AG09309 (cell line): Measurements from ENCODE around the gene CCNF.
"Not testable (repeated sequence)": the region's sequence is repeated elsewhere in the genome, so short reads cannot be mapped to it uniquely, and the experiment has no call there.

Experiments used
- DNase-seq: peaks from one replicate; pipeline ENCODE4 v3.0.0-alpha.2; 2010; ENCODE audit warnings: low read depth
- H3K4me3 ChIP-seq: 2 replicates; pipeline ENCODE4 v1.5.1; 2011; ENCODE audit warnings: mild to moderate bottlenecking, low read depth, low read length, moderate library complexity; ENCODE audit not compliant: control insufficient read depth
- TF ChIP-seq, protein P1 (sequence below): IDR thresholded peaks from 2 replicates; pipeline ENCODE4 v1.5.1; 2011; ENCODE audit warnings: mild to moderate bottlenecking, low read depth, low read length, inconsistent platforms; ENCODE audit not compliant: insufficient read depth, control insufficient read depth; ENCODE audit errors: missing control alignments

Gene CCNF

DNA sequence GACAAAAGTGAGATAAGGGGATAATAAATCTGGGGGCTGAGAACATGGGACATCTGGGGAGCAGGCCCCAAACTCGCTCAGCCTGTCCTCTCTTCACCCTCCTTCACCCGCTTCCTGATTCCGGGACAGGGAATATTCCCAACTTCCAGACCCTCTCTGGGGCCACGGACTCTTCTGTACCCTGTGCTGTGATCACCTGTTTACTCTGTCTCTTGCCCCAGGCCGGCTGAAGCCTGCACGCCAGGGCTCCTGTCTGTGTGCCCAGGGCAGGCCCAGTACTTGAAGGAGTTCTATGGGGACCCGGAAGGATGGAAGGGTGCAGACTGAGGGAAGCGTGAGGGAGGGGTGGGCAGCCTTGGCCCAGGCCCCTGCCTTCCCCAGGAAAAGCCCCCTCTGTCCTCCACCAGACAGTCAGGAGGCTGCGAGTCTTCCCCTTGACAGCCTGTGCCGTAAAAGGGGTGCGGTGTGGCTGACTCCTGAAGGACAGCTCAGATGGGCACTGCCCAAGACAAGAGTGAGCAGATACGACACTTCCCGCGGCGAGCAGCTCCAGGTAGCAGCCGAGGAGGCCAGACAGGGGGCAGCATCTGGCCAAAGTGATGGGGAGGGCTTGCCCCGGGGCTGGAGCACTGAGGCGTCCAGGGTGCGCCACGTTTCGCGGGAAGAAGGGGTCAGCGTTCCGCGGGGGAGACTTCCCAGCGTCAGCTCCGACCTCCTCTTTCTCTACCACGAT lies 1.0 kb upstream of the CCNF start:
- no peak for DNase-seq
- TF ChIP-seq, protein P1, sequence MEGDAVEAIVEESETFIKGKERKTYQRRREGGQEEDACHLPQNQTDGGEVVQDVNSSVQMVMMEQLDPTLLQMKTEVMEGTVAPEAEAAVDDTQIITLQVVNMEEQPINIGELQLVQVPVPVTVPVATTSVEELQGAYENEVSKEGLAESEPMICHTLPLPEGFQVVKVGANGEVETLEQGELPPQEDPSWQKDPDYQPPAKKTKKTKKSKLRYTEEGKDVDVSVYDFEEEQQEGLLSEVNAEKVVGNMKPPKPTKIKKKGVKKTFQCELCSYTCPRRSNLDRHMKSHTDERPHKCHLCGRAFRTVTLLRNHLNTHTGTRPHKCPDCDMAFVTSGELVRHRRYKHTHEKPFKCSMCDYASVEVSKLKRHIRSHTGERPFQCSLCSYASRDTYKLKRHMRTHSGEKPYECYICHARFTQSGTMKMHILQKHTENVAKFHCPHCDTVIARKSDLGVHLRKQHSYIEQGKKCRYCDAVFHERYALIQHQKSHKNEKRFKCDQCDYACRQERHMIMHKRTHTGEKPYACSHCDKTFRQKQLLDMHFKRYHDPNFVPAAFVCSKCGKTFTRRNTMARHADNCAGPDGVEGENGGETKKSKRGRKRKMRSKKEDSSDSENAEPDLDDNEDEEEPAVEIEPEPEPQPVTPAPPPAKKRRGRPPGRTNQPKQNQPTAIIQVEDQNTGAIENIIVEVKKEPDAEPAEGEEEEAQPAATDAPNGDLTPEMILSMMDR: peak; percentile 42
- peak overlapping the region; percentile 49 for H3K4me3 ChIP-seq

DNA sequence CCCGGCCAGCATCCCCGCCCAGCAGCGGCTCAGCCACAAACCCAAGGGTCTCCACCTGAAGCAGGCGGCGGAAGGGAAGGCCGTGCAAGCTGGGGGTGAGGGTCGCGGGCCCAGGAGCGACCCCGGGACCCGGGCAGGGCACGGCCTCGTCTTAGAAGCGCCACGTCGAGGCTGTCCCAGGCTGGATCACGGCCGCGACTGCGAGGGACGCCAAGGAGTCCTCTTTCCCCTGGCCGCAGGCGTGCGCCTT lies 538 bp upstream of the CCNF start:
- peak overlapping the region; percentile 49 for H3K4me3 ChIP-seq
- DNase-seq: no peak
- TF ChIP-seq, protein P1: no peak

DNA sequence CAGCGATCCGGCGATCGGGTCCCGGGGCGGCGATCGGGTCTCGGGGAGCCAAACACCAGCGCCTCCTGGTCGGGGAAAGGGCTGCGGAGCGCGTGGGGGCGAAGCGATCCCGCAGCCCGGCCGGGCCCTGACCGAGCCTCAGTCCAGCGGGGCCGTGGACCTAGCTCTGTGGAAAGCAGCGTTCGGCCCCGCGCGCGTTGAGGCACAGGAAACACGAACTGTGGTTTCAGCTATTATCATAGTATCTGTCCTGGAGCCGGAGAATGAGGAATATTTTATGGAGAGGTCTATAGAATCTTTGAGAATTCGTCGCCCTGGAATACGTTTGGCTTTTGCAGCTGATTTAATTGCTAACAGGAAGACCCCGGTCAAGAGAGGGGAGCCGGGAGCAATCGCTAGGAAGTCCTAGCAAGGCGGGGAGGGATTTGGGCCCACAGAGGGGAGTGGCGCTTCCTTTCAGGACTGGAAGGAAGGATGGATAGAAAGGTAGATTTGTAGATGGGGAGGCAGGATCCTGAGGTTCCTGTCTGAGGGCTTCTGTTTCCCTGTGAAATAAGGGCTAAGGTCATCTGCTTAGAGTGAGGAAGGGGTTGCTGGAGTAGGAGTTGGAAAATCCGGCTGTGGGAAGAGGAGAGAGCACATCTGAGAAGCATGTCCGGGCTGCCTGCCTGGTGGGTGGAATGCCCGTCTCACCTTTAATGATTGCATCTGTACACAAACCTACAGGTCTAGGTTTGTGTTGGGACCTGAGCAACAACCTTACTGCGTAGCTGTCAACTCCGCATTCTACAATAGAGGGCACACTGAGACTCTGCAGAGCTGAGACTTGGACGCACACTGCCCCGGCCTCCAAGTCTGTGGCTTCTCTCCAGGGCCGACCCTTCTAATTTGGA lies 770 bp downstream of the CCNF start:
- peak overlapping the region; percentile 69 for H3K4me3 ChIP-seq
- no peak for DNase-seq
- TF ChIP-seq, protein P1: peak; percentile 15

DNA sequence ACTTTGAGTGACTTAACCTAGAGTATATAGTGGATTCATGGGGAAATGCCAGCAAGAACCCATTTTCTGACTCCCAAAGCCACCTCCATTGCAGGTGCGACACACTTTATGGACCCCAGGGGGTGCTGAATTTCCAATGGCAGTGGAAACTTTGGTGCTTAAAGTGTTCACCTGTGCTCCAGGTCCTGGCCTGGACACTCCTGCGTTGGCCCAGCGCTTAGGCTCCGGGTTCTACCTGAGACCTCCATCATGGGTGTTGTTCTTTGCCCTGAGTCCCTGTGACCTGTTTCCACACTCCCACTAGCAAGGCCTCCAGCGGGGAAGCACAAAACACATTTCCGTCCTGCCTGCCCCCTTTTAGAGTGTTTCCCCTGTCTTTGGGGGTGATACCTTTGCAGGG lies 3.0 kb downstream of the CCNF start:
- no peak overlapping the region for H3K4me3 ChIP-seq
- no peak for DNase-seq
- TF ChIP-seq, protein P1: no peak

DNA sequence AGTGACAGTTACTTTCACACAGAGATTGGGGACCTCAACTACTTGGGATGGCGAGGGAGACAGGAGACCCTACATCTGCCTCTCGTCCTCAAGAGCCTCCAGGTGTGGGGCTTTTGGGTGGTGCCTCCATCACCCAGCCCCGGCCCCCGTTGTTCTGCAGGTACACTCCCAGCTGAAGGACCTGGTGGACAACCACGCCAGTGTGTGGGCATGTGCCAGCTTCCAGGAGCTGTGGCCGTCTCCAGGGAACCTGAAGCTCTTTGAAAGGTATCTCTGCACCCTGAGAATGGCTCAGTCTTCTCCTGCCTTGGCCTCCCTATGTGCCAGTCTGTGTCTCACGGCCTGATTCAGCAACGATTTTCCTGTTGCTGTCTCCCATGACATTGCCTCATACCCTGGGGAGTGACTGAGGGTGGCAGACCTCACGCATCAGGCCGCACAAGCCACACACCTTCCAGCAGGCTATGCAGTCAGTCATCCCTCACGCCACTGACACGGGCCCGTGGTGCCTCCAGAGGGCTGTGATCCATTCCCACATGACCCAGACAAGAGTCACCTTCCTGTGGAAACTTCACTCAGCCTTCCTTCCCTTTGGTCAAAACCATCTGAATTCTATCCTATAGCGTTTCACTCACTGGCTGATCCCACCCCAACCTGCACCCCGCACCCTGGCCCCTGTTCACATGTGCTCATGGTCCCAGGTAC lies 3.7 kb downstream of the CCNF start:
- DNase-seq: no peak
- no peak overlapping the region for H3K4me3 ChIP-seq
- TF ChIP-seq, protein P1: no peak

DNA sequence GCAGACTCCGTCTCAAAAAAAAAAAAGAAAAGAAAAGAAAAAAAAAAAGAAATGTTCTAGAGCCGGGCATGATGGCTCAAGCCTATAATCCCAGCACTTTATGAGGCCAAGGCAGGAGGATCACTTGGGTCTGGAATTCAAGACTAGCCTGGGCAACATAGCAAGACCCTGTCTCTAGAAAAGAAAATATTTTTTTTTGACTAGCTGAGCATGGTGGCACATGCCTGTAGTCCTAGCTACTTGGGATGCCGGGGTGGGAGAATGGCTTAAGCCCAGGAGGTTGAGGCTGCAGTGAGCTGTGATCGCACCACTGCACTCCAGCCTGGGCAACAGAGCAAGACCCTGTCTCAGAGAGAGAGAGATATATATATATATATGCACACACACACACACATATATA lies 6.0 kb downstream of the CCNF start:
- not testable (repeated sequence) for DNase-seq, H3K4me3 ChIP-seq

DNA sequence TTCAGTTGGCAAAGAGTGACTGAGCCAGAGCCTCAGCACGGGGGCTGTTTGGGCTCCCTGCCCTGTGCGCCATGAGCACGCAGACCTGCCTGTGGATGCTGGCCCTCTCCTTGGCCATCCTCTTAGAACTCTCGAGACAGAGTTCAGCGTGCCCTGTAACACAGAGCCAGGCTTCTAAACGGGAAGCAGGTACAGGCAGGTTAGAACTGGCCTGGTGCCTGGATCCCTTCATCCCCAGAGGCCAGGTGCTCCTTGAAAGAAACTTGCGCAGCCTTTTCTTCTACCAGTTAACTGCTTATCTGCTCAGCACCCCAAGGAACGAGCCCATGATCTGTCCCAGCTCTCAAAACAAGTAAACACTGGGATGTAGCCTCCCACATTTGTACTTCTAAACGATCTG lies 6.9 kb downstream of the CCNF start:
- DNase-seq: no peak
- H3K4me3 ChIP-seq: no peak overlapping the region
- TF ChIP-seq, protein P1: no peak
